DMS153 treated with DMSO at 0.1 percent for 48 hours (cell line): ENCODE results near the gene SDK1.
A peak's percentile ranks its signal among the peaks of the same experiment; 100 is the strongest.
"Not testable (repeated sequence)": the region's sequence is repeated elsewhere in the genome, so short reads cannot be mapped to it uniquely, and the experiment has no call there.

ENCODE experiments used
- DNase-seq: peaks from one replicate; lab custom pipeline; 2025; ENCODE audit not compliant: unreplicated experiment; lab: John Stamatoyannopoulos, UW

Gene SDK1

DNA sequence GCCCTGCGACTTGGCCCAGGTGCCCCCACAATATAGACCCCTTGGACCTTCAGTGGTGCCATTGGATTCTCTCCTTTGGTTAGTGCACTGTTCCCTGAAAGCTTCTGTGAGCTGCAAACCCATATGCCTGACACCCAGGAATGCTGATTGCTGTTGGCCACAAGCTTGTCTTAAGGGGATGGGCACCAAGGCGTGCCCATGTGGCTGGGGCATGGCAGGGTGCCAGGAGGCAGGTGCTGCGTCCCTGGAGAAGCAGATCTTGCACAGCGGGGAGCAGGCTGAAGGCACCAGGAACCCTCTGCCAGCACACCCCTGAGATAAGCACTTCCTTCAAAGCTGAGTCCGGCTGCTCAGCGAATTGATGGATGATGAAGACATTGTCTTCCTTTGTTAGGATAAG, 411.8 kb downstream of the SDK1 start:
- DNase-seq = no peak

DNA sequence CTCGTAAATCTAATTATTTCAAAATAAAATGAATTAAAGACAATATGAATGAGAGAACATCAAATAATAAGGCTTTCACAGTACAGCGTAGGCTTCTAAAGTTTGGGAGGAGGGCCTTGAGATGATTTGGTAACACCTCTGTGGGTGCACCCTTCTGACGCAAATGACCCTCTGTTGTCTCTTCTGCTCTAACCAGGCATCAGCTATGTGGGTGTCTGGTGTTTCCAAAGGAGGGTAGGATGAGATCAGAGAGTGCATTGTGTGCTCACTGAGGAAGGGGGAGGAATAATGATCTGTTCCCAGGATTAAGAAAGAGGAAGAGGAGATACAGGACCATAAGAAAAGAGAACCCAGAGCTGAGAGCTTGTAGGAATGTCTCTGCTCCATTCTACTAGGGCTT, 420.4 kb downstream of the SDK1 start:
- no peak for DNase-seq

DNA sequence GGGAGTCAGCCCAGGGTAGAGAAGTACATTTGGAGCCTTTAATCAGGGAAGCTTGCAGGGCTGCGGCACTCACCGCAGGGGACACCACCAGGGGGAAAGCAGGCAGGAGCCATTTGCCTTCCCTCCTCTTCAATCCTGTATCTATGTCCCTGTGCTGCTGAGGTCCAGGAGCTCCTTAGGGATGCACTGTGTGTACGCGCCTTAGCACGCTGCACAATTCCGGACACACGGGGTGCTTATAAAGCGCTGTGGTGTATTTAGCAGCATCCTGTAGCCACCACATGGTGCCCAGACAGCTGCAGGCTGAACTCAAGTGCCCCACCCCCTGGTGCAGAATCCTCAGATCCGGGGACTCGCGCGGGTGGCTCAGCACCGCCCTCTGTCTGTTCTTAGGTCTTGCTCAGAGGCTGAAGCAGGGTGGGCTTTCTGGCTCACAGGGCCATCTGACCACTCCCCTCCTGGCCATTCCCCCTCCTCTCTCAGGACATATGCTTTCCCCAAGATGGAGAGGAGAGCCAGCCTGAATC, 421.4 kb downstream of the SDK1 start:
- no peak for DNase-seq

DNA sequence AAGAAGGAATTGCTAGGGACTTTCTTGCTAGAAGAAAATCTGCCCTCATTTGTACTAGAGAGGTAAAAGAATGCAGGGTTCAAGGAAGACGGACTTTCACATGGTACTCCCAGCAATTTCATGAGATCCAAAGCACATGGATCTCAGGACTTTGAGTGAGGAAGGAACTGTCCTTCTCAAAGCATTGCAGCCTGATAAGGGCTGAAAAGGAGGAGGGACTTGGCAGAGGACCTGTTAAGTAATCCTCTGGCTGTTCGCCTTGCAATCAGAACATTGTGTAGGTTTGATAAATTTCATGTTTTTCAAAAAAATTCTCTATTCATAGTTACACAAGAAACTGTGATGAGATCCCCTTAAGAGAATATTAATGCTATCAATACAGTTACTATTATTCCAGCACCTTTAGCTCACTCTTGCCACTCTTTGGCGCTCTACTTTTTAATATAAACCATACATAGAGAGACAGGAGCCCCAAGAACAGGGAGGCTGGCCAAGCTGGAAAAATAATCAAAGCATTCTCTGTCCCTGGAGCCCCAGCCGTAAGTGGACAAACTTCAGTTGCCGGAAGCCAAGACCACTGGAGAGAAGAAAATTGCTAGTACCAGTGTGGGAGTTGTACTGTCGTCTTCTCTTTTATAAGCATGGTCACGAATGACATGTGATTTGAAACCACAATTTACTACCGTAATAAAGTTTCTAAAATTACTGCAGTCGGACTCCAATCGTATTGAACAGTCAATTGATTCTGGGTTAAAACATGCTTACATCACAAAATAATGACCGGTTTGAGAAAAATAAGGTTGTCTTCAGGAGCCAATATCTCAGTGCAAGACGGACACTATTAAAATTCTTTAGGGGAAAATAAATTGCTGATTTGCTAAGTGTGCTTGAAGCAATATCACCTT, 424.4 kb downstream of the SDK1 start:
- no peak for DNase-seq

DNA sequence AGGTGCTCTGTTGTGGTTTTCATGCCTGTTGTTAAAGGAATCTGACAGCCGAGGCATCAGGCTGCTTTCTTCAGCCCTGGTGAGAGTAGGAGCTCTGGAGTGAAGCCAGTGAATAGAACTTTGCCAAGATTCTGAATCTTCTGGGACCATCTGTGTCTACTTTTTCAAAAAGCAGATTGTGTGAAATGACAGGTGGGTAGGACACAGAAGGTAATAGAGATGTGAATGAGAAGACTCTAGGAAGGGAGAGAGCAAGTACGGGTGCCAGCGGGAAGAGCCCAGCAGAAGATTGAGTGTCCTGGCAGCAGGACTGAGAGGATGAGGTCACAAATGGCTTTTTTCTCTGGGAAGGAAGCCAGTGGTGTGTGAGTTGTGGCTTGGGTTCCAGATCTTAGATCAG, 429.2 kb downstream of the SDK1 start:
- no peak for DNase-seq

DNA sequence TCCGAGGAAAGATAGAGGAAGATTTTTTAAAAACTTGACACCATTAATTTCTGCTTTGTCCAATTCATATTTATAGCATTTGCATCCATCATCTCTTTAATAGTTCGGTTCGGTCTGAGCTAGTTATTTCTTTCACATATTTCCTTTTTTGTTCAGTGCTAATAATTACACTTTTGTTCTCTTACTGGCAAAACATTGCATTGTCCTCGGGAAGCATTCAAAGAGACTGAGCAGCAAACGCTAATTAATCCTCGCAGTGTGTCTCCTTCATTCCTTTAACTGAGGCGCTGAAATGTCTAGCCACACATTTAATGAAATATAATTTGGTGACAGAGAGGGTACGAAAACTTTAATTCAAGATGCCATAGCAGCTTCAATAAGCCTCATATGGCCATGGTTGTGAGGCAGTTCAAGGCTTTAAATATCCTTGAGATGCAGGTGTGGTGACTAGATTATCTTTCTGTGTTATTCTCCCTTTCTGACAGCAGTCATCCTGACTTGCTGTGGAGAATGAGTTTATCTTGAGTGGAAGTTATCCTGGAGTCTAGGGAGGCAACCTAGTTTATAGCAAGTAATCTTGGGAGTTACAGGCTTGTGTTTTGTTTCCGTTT, 431.4 kb downstream of the SDK1 start:
- no peak for DNase-seq

DNA sequence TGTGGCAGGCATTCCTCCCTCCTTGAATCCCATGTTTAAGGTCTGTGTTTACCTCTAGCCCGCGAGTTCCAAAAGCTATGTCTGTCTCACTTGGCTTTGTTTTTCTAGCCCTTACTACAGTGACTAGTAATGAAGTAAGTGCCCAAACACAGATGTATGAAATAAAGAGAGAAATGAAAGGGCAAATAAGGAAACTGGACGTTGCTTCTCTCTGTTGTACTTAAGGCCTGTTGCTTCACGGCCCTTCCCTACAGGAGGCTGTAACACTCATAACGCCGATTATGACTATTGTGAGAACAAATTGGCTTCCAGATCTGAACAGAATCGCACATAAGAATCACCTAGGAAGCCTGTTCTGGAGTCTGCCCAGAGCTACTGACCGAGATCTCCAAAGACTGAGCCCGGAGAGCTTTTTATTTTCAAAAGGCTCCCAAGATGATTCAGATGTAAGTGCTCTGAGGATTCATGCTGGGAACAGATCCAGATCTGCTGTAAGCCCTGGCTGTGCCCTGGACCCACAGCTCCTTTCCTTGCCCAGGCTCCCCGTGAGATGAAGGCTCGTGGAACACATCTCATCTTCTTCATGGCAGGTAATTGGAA, 432.6 kb downstream of the SDK1 start:
- no peak for DNase-seq

DNA sequence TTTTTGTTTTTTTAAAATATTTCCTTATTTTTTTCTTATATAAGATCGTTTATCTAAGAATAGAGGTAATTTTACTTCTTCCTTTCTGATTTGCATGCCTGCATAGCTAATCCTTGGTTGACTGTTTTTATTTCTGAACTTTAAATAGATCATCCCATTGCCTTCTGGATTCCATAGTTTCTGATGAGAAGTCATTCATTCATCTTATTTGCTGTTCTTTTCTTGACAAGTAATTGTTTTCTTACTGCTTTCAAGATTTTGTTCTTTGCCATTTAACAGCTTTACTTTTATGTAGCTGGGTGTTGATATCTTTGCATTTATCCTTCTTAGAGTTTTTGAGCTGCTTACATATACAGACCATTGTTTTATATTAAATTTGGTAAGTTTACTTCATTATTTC, 437.9 kb downstream of the SDK1 start:
- no peak for DNase-seq

DNA sequence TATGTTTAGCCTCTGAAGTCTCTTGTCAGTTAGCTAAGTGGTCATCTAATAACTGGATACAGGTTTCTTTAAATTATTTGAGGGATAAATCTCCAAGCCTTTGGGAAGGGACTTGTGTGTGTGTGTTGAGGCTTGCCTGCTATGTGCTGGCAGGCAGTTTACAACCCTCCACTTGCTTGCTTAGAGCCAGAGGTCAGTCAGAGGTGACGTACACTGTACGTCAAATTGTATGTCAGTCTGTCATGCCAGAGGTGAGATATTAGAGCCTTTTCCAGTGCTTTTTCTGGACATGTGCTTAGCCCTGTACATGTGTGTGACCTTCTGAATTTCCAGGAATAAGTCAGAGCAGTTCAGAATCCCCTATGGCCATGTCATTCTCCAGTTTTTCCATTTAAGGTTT, 438.9 kb downstream of the SDK1 start:
- no peak for DNase-seq

DNA sequence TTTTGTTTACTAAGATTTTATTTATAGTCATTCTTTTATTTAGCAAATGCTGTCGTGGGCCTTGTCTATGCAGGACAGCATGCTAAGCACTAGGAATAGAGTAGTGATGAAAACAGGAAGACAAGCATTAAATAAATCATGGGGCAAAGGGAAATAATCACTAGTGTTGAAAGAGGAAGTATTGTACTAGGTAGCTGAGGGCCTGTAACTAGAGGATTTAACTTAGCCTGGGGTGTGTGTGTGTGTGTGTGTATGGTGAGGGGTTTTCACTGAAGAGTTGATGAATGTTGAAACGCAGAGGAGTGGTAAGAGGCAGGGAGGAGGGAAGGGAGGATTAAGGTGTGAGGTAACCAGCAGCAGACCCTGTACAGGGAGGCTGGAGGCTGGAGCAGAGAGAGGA, 446.4 kb downstream of the SDK1 start:
- DNase-seq = peak; percentile 54

DNA sequence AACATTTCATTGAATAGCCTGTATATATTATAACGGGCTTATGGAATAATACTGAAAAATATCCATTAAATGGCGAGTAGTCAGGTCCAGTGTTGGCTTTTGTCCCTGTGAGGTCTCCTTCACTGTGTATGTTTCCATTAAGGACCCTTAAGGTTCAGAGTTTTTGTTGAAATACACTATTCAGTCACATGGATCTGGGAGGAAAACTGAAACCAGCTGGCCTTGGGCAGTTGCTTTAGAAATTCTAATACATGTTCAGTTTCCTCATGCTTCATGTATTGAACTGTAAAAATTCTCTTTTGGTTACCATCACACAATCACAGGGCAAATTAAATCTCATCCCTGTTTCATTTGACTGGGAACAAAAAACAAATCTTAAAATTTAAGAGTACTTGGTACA, 447.3 kb downstream of the SDK1 start:
- DNase-seq = no peak

DNA sequence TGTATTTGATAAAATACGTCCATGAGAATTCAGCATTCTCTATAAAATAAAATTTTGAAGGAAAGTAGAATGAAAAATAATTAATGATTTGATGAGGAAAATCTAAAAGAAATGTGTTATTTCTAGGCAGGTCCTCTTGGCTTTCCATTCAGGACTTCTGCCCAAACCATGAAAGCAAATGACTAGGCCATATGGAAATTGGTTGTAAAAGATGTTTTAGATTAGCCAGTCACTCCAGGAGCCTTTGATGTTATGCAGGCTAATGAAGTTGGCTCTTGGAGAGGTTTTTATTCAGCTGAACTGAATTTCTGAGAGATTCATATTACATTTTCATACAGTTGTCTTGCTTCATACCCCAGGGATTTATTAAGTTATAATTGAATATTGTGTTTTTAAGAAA, 452.8 kb downstream of the SDK1 start:
- no peak for DNase-seq

DNA sequence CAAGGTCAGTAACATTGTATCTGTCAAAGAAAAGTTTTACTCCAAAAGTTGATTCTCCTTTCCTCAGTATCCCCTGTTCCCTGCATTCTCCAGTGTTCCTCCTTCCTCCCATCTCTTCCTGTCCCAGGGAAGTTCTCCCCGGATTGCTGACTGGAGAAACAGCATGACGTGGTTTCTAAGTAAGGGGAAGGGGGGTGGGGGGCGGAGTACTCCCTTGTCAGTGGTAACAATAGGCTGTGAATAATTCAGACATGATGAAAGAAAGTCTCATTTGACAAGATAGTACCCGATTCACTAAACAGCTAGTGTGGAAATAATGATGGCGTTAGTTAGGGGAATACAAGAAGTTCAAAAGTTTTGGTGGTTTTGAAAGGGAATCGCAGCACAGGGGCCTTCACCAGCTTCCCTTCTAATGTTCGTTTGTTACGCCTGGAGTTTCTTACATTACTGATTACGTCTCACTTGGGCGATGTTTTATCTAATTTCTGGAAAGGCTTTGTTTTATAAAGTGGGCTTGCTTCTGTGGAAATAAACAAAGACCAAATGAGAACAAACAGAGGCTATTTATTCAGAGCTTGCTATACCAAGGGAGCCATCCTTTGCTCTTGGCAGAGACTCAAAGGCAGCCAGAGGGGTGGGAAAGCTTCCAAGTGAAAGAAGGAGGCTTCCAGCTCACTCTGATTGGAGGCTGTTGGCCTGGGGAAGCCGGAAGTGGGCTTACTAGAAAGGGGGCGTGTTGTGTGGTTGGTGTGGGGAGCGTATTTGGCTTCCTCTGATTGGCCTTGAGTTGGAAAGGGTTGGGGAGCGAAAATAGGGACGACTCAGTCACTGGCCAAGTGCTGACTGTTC, 453.7 kb downstream of the SDK1 start:
- DNase-seq = peak; percentile 95

DNA sequence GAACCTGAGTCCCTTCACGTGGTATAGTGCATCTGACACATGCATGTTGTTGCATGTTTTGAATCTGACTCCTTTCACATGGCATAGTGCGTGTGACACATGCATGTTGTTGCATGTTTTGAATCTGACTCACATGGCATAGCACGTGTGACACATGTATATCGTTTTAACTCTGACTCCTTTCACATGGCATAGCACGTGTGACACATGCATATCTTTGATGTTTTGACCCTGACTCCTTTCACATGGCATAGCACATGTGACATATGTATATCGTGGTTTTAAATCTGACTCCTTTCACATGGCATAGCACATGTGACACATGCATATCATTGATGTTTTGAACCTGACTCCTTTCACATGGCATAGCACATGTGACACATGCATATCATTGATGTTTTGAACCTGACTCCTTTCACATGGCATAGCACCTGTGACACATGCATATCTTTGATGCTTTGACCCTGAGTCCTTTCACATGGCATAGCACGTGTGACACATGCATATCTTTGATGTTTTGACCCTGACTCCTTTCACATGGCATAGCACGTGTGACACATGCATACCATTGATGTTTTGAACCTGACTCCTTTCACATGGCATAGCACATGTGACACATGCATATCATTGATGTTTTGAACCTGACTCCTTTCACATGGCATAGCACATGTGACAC, 454.9 kb downstream of the SDK1 start:
- not testable (repeated sequence) for DNase-seq

DNA sequence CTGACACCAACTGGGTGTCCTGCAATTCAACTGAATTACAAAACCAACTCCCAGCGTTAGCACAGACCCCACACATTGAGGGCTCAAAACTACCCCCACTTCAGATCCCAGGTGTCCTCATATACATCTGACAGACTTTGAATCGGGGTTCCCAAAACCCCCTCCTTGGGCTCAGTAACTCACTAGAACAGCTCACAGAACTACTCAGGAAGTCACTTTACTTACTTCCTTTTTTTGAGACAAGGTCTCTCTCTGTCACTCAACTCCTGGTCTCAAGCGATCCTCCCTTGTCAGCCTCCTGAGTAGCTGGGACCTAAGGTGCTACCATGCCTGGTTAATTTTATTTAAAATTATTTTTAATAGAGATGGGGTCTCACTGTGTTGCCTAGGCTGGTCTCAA, 456.0 kb downstream of the SDK1 start:
- DNase-seq = no peak

DNA sequence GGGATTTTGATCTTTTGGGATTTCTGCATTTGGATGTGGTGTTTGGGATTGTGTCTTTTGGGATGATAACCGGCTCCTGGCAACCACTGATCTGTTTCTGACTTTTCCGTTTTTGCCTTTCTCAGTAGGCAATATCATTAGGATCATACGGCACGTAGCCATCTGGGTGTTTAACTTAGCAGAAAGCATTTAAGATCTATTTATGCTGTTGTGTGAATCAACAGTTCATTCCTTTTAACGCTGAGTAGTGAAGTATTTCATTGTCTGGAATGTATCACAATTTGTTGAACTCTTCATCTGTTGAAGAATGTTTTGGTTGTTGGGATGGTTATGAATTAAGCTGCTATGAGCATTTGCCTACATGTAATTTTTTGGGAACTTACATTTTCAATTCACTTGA, 459.6 kb downstream of the SDK1 start:
- no peak for DNase-seq

DNA sequence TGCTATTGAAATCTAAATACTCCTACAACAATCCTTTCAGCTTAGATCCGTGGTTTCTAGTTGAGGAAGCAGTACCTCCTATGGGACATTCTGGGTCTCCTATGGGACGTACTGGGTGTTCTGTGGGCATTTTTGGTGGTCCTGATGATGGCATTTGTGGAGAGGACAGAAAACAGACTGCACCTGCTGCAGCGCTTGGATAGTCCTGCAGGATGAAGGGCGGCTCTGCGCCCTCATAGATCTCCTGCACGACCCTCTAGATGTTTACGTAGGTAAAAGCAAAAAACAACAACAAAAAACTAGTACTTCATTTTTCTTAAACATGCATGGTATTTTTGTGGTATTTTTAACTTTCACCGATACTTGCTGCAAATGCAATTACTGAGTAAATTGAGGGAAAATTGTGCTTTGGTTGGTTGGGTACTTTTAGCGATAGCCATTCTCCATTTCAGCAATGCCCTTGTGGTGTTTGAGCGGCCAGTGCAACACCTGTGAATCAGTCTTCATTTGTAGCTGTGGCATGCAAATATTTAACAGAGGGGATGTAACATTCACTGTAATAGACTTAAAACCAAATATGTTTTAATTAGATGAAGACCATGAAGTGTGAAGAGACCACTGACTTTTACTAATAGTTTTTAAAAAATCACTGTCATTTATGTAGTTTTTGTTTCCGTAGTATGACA, 461.2 kb downstream of the SDK1 start:
- no peak for DNase-seq

DNA sequence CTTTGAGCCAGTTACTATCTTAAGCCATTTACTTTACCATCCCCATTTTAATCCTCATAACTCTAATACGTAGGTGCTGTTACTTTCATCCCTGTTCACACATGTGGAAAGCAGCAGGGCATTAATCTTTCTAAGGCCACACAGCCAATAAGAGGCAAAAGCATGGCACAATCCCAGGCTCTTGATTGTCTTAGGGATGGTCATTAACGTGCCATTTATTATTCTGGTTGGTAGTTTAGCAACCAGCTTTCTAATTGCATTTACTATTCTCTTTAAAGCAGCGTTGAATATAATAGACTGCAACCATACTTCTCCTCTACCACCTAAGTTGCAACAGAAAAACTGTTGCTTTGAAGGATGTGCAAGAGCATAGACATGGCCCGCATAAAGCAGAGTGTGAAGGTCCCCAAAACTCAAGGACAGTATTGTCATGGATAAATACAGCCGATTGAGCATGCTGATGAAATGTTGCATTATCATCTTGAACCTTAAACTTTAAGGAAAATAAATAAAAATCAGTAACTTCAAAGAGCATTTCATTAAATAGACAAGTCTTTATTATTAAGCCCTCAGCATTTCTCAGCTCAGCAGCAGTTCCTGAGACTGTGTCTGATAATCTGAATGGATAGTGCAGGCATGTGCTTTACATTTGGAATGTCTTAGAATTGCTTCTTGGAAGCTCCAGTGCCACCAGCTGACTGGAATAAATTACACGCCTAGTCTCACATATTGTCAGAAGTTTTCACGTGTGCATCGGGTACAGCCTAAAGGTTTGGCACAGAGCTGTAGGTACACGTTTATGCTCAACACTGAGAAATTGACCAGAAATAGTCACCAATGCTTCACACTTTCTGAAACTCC, 467.1 kb downstream of the SDK1 start:
- DNase-seq = no peak

DNA sequence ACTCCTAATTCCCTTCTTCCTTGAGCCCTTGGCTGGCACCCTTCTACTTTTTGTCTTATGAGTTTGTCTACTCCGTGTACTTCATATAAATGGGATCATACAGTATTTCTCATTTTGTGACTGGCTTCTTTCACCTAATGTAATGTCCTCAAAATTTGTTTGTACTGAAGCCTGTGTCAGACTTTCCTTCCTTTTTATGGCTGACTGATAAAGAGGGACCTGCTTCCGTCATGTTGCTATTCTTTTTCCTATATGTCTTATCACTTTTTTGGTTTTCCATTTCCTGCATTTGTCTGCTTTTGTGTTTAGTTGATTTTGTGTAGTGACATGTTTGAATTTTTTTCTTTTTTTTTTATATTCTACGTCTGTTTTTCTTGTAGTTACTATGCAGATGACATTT, 470.9 kb downstream of the SDK1 start:
- DNase-seq = no peak
